Activated CD8-positive, alpha-beta memory T cell treated with anti-CD3 and anti-CD28 coated beads, Interleukin-2, amount 50 U/mL, for 48 hours (primary cell): ENCODE measurements around the gene TMEM220.
"Not testable (repeated sequence)": the region's sequence is repeated elsewhere in the genome, so short reads cannot be mapped to it uniquely, and the experiment has no call there.

ENCODE experiments used
- DNase-seq: peaks from one replicate; pipeline ENCODE4 v3.0.0-alpha.2; 2020

TMEM220 gene

DNA sequence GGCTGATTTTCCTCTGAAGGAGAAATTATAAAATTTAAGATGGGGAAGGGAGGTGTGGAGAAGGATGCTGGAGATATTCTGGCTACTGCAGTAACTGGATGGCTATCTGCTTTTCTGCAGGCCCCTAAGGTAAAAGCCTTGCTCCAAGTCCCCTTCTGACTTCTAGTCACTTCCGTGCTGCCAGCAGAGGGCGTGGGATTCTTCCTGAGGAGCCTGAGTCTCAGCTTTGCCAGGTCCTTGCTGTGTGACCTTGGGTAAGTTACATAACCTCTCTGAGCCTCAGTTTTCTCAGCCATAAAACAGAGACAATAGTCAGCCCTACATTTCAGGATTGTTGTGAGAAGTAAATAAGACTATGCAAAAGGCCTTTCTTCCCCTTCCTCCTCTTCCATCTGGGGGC lies 24.3 kb upstream of the TMEM220 start:
- no peak for DNase-seq

GRCh38 chr17:10752696-10753095 lies 22.9 kb upstream of the TMEM220 start:
- DNase-seq: no peak

- DNase-seq: no peak
These were observed 21.7 kb upstream of the TMEM220 start for GRCh38 chr17:10751563-10751962.

DNA sequence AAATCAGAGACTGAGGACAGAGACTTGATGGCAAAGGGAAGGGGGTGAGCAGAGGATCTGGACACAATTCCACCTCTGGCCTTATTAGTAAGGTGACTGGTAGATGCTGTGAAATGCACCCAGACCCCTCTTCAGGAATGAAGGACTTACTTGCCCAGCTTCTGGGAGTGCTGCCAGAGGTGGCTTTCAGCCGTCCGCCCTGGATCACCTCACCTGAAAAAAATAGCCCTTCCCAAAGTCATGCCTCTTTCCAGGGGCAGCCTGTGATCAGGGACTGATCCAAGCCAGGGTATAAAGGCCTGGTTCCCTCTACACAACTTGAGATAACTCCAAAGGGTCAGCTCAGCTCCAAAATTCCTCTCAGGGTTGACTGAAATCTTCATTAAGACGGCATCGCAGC lies 20.4 kb upstream of the TMEM220 start:
- no peak for DNase-seq

GRCh38 chr17:10748531-10749181 lies 18.8 kb upstream of the TMEM220 start:
- no peak for DNase-seq

GRCh38 chr17:10745231-10745630 lies 15.4 kb upstream of the TMEM220 start:
- no peak for DNase-seq

DNA sequence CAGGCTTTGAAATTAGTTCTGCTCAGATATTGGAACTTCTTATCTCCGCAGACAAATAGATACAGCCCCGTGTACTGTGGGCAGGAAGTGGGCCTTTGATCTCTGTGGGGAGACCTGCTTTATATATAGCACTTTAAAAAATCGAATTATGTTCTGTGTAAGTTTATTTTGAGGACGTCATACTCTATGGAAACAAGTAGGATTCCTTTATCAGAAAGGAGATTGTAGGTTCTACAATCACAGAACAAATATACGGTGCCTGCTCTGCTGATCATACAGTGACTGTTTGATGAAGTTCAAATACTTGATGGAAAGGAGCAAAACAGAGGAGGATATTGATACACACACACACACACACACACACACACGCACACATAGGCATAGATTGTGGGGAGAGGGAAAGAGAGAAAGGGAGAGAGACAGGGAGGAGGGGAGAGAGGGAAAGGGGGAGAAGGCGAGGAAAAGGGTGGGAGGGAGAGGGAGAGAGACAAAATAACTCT lies 14.7 kb upstream of the TMEM220 start:
- no peak for DNase-seq

- DNase-seq: no peak
These were observed 13.6 kb upstream of the TMEM220 start for GRCh38 chr17:10743316-10744009.

- DNase-seq: no peak
These were observed 12.6 kb upstream of the TMEM220 start for GRCh38 chr17:10742431-10742830.

DNA sequence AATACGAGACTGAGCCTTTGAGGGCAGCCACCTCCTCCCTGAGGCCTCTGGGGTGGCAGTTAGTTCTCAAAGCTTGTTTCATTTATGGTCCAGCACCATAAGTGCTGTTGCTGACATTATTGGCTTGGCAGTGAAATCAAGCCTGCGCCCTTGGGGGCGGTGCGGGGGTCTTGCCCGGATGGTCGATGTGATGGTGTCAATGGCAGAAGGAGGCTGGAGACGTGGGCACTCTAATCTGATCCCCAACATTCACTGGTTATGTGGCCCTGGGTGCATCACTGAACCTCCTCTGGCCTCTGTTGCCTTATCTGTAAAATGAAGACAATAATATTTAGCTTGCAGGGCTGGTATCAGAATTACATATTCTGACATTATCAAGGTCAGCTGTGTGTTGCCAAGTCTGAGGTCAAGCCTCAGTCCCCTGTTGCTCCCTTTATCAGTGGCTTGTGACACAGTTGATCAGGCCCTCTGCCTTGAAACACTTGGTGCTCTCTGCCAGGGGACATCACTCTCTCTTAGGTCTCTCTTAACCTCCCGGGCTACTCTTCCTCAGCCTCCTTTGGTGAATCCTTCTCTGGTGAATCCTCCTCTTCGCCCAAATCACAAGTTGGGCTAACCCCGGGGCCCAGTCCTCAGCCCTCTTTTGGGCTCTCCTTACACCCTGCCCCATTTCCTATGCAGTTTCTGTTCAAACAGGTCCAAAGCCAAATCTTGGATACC lies 11.8 kb upstream of the TMEM220 start:
- no peak for DNase-seq

GRCh38 chr17:10739386-10739785 lies 9.6 kb upstream of the TMEM220 start:
- peak; percentile 20 for DNase-seq

GRCh38 chr17:10738521-10739258 lies 8.9 kb upstream of the TMEM220 start:
- DNase-seq: no peak

- peak; percentile 20 for DNase-seq
These were observed 7.9 kb upstream of the TMEM220 start for GRCh38 chr17:10737736-10738135.

- DNase-seq: peak; percentile 57
These were observed 7.4 kb upstream of the TMEM220 start for GRCh38 chr17:10737168-10737622.

DNA sequence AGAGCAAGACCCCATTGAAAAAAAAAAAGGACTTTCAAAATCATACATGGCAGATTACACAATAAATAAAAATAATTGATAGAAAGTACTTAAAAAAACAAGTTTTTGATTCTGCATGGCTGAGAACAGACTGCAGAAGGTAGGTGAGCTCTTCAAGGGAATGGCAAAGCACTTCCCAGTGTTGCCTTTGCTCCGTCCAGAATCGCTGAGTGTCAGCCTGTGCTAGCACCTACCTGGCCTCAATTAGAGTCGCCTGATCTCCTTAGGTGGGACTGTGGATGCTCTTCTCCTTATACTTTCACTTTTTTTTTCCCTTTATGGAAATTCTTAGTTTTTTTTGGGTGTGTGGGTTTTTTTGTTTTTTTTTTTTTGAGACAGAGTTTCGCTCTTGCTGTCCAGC lies 6.0 kb upstream of the TMEM220 start:
- DNase-seq: peak; percentile 23

GRCh38 chr17:10735251-10735650 lies 5.4 kb upstream of the TMEM220 start:
- no peak for DNase-seq

- no peak for DNase-seq
These were observed 3.8 kb upstream of the TMEM220 start for GRCh38 chr17:10733666-10734065.

GRCh38 chr17:10732121-10732520 lies 2.3 kb upstream of the TMEM220 start:
- DNase-seq: peak; percentile 22

DNA sequence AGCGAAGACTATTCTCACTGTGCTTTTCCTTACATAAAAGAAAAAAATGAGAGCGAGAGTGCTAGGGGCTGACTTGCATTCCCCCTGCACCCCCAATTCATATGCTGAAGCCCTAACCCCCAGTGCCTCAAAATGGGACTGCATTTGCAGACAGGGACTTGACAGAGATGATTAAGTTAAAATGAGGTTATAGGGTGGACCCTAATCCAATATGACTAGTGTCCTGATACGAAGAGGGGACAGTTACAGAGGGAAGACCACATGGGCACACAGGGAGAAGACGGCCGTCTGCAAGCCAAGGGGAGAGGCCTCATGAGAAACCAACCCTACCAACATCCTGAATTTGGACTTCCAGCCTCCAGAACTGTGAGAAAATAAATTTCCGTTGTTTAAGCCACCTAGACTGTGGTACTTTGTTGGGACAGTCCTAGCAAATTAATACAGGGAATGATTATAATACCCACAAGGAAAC lies 1.6 kb upstream of the TMEM220 start:
- DNase-seq: no peak

GRCh38 chr17:10730247-10730646 lies 424 bp upstream of the TMEM220 start:
- DNase-seq: not testable (repeated sequence)

GRCh38 chr17:10728331-10728892 lies 1.4 kb downstream of the TMEM220 start:
- DNase-seq: no peak

DNA sequence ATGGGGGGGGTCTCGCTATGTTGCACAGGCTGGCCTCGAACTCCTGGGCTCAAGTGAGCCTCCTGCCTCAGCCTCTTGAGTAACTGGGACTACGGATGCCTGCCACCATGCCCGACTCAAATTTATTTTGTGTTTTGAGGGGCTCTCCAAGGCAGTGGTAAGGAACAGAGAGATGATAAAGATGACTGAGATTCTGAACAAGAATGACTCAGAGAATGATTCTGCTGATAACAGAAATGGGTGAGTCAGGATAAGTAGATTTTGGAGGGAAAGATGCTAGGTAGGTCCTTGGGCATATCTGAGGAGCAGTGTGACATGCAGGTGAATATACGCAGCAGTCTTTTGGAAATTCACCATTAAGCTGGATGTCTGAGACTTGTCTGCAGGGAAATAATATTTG lies 2.6 kb downstream of the TMEM220 start:
- DNase-seq: no peak

DNA sequence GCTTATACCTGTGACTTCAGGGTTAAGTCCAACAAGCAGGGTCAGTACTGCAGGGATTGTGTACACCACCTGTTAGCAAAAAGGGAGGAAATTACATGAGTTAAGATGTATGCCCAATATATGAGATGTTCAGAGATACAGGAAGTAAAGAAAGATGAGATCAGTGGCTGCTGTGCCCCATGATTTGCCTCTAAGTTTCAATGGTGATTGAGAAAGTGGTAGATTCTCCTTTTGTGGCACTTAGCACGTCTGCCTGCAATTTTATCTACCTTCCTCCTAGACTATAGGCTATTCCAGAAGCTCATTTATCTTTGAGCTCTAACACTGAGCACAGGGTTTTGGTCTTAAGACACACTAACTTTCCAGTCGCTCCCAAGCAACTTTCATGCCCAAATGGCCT lies 3.6 kb downstream of the TMEM220 start:
- no peak for DNase-seq
